A549 (cell line): ENCODE measurements around the gene DQX1. TPM values are rescaled to one million over a fixed set of nuclear protein-coding genes. Genes with fewer than 3 reads are reported as not detected.

ENCODE experiments used
- ATAC-seq, 2 experiments: fragments of 200-7000 bp in 1 of 2; fragments of >200 bp in 1 of 2; cut with Nextera tagmentation in 1 of 2; cut with Tn5 transposase in 1 of 2; 3 replicates each; pipeline versions ENCODE4 v1.8.0 to v1.9.1; 2018 to 2020; ENCODE audit warnings: mild to moderate bottlenecking in 1 of 2, moderate library complexity in 1 of 2
- CTCF ChIA-PET: fragments of 300-600 bp; sonication (Branson Sonifier 250); formaldehyde crosslinking; extraction: SDS; loops from one replicate; lab custom pipeline; 2021; ENCODE audit warnings: antibody characterized with exemption, inconsistent platforms; lab: Yijun Ruan, JAX
- POLR2A ChIA-PET: fragments of 350-600 bp; formaldehyde crosslinking; extraction: SDS; loops from one replicate; lab custom pipeline; 2021; ENCODE audit warnings: antibody characterized with exemption, inconsistent platforms; lab: Yijun Ruan, JAX
- DNase-seq, 2 experiments: peaks; one replicate each; pipeline versions ENCODE4 v3.0.0 to v3.0.0-alpha.2; 2011 to 2016; ENCODE audit warnings: low read depth in 1 of 2, low spot score in 1 of 2
- FAIRE-seq: peaks from 2 replicates; lab custom pipeline; 2011; peaks lifted over from hg19 to GRCh38; lab: Jason Lieb, UNC
- H3K27ac ChIP-seq, 2 experiments: fragments of >200 bp; sonication (Bioruptor Twin); formaldehyde crosslinking; 3 replicates each; pipeline ENCODE4 v1.5.1; 2016 to 2017
- H3K4me1 ChIP-seq: fragments of >200 bp; sonication (Bioruptor Twin); formaldehyde crosslinking; 3 replicates; pipeline ENCODE4 v1.6.1; 2016
- H3K4me2 ChIP-seq: fragments of >200 bp; sonication (Bioruptor Twin); formaldehyde crosslinking; 3 replicates; pipeline ENCODE4 v1.6.1; 2016
- H3K4me3 ChIP-seq: fragments of >200 bp; sonication (Bioruptor Twin); formaldehyde crosslinking; 3 replicates; pipeline ENCODE4 v1.5.1; 2016
- H3K9me3 ChIP-seq: fragments of >200 bp; sonication (Bioruptor Twin); formaldehyde crosslinking; 3 replicates; pipeline ENCODE4 v1.6.1; 2016
- BHLHE40 ChIP-seq: IDR thresholded peaks from 2 replicates; pipeline ENCODE4 v1.6.1; 2012; ENCODE audit warnings: low read depth, low read length, inconsistent platforms
- CBX8 ChIP-seq: fragments of 200-600 bp; sonication (generic); IDR thresholded peaks from 2 replicates; pipeline ENCODE4 v1.6.1; 2016
- CEBPB ChIP-seq, 2 experiments: fragments of >200 bp in 1 of 2; sonication (Bioruptor Twin) in 1 of 2; formaldehyde crosslinking in 1 of 2; IDR thresholded peaks; 2 replicates each; pipeline ENCODE4 v1.6.1; 2012 to 2016
- CHD4 ChIP-seq: fragments of 200-600 bp; sonication (generic); IDR thresholded peaks from 2 replicates; pipeline ENCODE4 v1.6.1; 2016; ENCODE audit warnings: antibody characterized with exemption, mild to moderate bottlenecking, borderline replicate concordance
- EHMT2 ChIP-seq: fragments of 200-600 bp; sonication (generic); IDR thresholded peaks from 2 replicates; pipeline ENCODE4 v1.6.1; 2016; ENCODE audit warnings: antibody characterized with exemption, low read depth, mild to moderate bottlenecking, moderate library complexity
- ESRRA ChIP-seq: fragments of 150-350 bp; IDR thresholded peaks from 2 replicates; pipeline ENCODE4 v1.6.1; 2014; ENCODE audit warnings: mild to moderate bottlenecking, low read length, borderline replicate concordance
- HOXB13 ChIP-seq: fragments of 250-450 bp; sonication (Bioruptor Pico); IDR thresholded peaks from 2 replicates; pipeline ENCODE4 v1.5.0; 2020; ENCODE audit warnings: low read depth, mild to moderate bottlenecking, moderate library complexity
- KDM1A ChIP-seq: fragments of 200-600 bp; sonication (generic); IDR thresholded peaks from 2 replicates; pipeline ENCODE4 v1.6.1; 2016; ENCODE audit warnings: low read depth, mild to moderate bottlenecking
- KDM5A ChIP-seq: fragments of 200-600 bp; sonication (generic); IDR thresholded peaks from 2 replicates; pipeline ENCODE4 v1.6.1; 2016; ENCODE audit warnings: antibody characterized with exemption, mild to moderate bottlenecking
- MAFK ChIP-seq: fragments of 450-650 bp; IDR thresholded peaks from 2 replicates; pipeline ENCODE4 v1.6.1; 2014; ENCODE audit not compliant: partially characterized antibody
- NFE2L2 ChIP-seq: fragments of 150-350 bp; conservative IDR thresholded peaks from 2 replicates; pipeline ENCODE4 v1.6.1; 2014; ENCODE audit warnings: low read length
- NPAS2 ChIP-seq: fragments of 250-450 bp; sonication (Bioruptor Pico); IDR thresholded peaks from 2 replicates; pipeline ENCODE4 v1.8.0; 2022; ENCODE audit warnings: mild to moderate bottlenecking, moderate library complexity, borderline replicate concordance
- NR3C1 ChIP-seq: fragments of >200 bp; sonication (Bioruptor Twin); formaldehyde crosslinking; IDR thresholded peaks from 3 replicates; pipeline ENCODE4 v1.6.1; 2017
- PHF8 ChIP-seq: fragments of 200-600 bp; sonication (generic); IDR thresholded peaks from 2 replicates; pipeline ENCODE4 v1.6.1; 2016; ENCODE audit warnings: low read depth, mild to moderate bottlenecking, antibody characterized with exemption, moderate library complexity, borderline replicate concordance
- POLR2A ChIP-seq: IDR thresholded peaks from 2 replicates; pipeline ENCODE4 v1.6.1; 2012; ENCODE audit warnings: mild to moderate bottlenecking, low read length
- RAD21 ChIP-seq, 2 experiments: fragments of >200 bp in 1 of 2; sonication (Bioruptor Twin) in 1 of 2; formaldehyde crosslinking in 1 of 2; IDR thresholded peaks in 1 of 2; conservative IDR thresholded peaks in 1 of 2; 2 replicates in 1 of 2; 3 replicates in 1 of 2; pipeline ENCODE4 v1.6.1; 2012 to 2018; ENCODE audit warnings: inconsistent platforms in 1 of 2
- RARB ChIP-seq: fragments of 250-450 bp; sonication (Bioruptor Pico); IDR thresholded peaks from 2 replicates; pipeline ENCODE4 v1.8.0; 2021; ENCODE audit warnings: mild to moderate bottlenecking, moderate library complexity
- RCOR1 ChIP-seq: fragments of 150-350 bp; IDR thresholded peaks from 2 replicates; pipeline ENCODE4 v1.6.1; 2014; ENCODE audit warnings: antibody characterized with exemption, low read length, low read depth
- RFX5 ChIP-seq: fragments of 450-650 bp; IDR thresholded peaks from 2 replicates; pipeline ENCODE4 v1.7.1; 2014; ENCODE audit warnings: antibody characterized with exemption, mild to moderate bottlenecking, moderate library complexity
- RNF2 ChIP-seq: fragments of 200-600 bp; sonication (generic); IDR thresholded peaks from 2 replicates; pipeline ENCODE4 v1.6.1; 2016; ENCODE audit warnings: low read depth, mild to moderate bottlenecking, antibody characterized with exemption, moderate library complexity, borderline replicate concordance
- ZSCAN20 ChIP-seq: fragments of 250-450 bp; sonication (Bioruptor Pico); IDR thresholded peaks from 2 replicates; pipeline ENCODE4 v1.8.0; 2022; ENCODE audit warnings: mild to moderate bottlenecking, moderate library complexity
- WGBS: methylation state at CpG from one replicate; pipeline ENCODE4 v1.1.6; 2017; ENCODE audit errors: missing lambda C conversion rate; 5-methylcytosine and 5-hydroxymethylcytosine counted together
- polyA plus RNA-seq, 4 experiments: library from polyadenylated mRNA; depleted of rRNA in 3 of 4; stranded (reverse); fragments of >200 nt; fragmentation: RNase III in 1 of 4; extraction: RNeasy Plus Mini Kit Qiagen cat#74134 plus additional on column Dnase treatment in 1 of 4; gene quantifications; 2 replicates in 3 of 4; 3 replicates in 1 of 4; pipeline ENCODE4 v1.2.3, GENCODE V29; 2011 to 2017
- TF ChIP-seq, protein P1 (sequence below): IDR thresholded peaks from 2 replicates; pipeline ENCODE4 v1.6.1; 2012
- TF ChIP-seq, protein P2 (sequence below): fragments of 250-450 bp; sonication (Bioruptor Pico); IDR thresholded peaks from 2 replicates; pipeline ENCODE4 v1.5.0; 2021; ENCODE audit warnings: mild to moderate bottlenecking, moderate library complexity, borderline replicate concordance
- TF ChIP-seq, protein P3 (sequence below): fragments of 250-450 bp; sonication (Bioruptor Pico); IDR thresholded peaks from 2 replicates; pipeline ENCODE4 v1.5.0; 2020; ENCODE audit warnings: low read depth, mild to moderate bottlenecking, moderate library complexity
- TF ChIP-seq, protein P4 (sequence below): fragments of >200 bp; sonication (Bioruptor Twin); formaldehyde crosslinking; IDR thresholded peaks from 3 replicates; pipeline ENCODE4 v1.6.1; 2016
- TF ChIP-seq, protein P5 (sequence below): fragments of 450-650 bp; IDR thresholded peaks from 2 replicates; pipeline ENCODE4 v1.6.1; 2014; ENCODE audit warnings: antibody characterized with exemption
- TF ChIP-seq, protein P6 (sequence below): IDR thresholded peaks from 2 replicates; pipeline ENCODE4 v1.6.1; 2012

DQX1 gene
- polyA plus RNA-seq, 2 of the 4 experiments (the other 2 are of a cell fraction), result 0.15 to 0.39 TPM

DNA sequence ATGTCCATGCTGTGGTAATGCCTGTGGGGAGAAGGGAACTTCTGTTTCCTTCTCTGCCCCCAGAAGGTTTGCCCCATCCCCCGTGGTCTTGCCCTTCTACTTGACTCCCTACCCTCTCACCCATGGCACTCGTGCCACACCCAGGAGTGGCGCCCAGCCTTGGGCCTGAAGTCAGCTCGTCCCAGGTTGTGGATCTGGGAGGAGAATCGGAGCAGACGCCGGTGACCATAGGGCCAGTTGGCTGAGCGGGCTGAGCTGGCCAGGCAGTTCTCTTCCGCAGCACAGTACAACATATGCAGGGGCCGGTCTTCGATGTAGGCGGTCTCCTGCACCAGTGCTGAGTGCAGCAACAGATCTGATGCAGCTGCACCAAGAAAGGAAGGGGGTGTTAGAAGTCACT, 8.4 kb upstream of the DQX1 start:
- no peak overlapping the region for H3K27ac ChIP-seq
- ATAC-seq (no peak), FAIRE-seq (no peak), DNase-seq (no peak)
- TF ChIP-seq, protein P1, sequence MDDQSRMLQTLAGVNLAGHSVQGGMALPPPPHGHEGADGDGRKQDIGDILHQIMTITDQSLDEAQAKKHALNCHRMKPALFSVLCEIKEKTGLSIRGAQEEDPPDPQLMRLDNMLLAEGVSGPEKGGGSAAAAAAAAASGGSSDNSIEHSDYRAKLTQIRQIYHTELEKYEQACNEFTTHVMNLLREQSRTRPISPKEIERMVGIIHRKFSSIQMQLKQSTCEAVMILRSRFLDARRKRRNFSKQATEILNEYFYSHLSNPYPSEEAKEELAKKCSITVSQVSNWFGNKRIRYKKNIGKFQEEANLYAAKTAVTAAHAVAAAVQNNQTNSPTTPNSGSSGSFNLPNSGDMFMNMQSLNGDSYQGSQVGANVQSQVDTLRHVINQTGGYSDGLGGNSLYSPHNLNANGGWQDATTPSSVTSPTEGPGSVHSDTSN, result no peak
- 0 out of 2 replicates have a peak, but pooled peaks have one; percentile 6 for TF ChIP-seq POLR2A
- ChIA-PET POLR2A (no interaction called here), CTCF (interaction anchor here (0.7 to 8.5 kb wide), 5 partner anchors 10 to 53 kb away, joined by 4 to 92 read pairs (median 45); partner anchors contain the start of genes CCDC142, PCGF1 and TTC31)
- H3K9me3 ChIP-seq, result no peaks in the 10 kb centered on the region
- WGBS, result 83% methylated on average over 9 of the region's 12 CpGs
- H3K4me1 ChIP-seq, result peaks cover 7% of the 10 kb centered on the region; the same call in 2 of the 3 replicates
- no peak overlapping the region for H3K4me3 ChIP-seq
- no peak overlapping the region for H3K4me2 ChIP-seq

DNA sequence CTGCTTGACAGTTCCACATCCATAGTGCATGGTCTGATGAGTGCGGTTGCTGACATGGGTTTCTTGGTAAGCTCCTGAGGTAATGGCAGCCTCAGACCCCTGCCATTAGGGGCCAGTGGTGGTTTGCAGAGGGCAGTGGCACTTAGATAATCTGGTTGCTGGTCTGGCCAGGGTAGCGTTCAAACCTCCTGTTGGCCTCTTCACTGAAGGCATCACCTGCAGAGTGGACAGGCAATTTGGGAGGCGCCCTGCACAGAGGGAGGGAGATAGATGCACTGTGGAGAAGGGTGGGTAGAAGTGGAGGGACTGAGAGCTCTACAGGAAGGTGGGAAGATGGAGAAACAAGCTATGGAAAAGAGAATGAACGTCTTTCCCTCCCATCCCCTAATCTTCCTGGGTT, 7.4 kb upstream of the DQX1 start:
- FAIRE-seq (no peak), DNase-seq (no peak), ATAC-seq (no peak)
- H3K9me3 ChIP-seq, result no peaks in the 10 kb centered on the region
- no peak overlapping the region for H3K4me3 ChIP-seq
- ChIA-PET CTCF (interaction anchor here (0.5 to 8.5 kb wide), 17 partner anchors 11 to 819 kb away, joined by 3 to 92 read pairs (median 6); partner anchors contain the start of genes CCDC142, LBX2, PCGF1 and TTC31), POLR2A (no interaction called here)
- H3K27ac ChIP-seq, result no peak overlapping the region
- no peak overlapping the region for H3K4me2 ChIP-seq
- WGBS, result 78% methylated on average over 4 of the region's 4 CpGs
- TF ChIP-seq RARB (CRISPR knock-in tag), result no peak
- peaks cover 8% of the 10 kb centered on the region for H3K4me1 ChIP-seq

DNA sequence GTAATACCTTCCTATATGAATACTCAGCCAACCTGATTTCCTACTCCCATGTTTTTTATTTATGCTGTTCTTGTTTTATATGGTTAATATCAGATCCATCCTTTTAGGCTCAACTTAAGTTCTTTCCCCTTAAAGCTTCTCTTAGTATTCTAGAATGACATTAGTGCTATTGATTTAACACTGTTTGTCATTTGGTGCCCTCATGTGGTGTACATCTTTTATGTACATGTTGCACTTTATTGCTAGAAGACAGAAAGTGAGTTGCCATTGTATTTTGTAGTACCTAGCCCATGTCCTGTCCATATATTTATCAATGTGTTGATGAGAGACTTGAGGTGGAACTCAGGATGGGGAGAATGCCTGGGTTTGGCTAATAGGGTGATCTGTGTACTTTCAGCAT, 6.2 kb upstream of the DQX1 start:
- ChIA-PET POLR2A (interaction anchor here (1.0 to 1.9 kb wide), 3 partner anchors 49 to 92 kb away, joined by 3 to 6 read pairs (median 4); partner anchors contain the start of genes CCDC142 and TTC31), CTCF (interaction anchor here (0.7 to 8.5 kb wide), 32 partner anchors 10 to 293 kb away, joined by 3 to 92 read pairs (median 6); partner anchors contain the start of genes C2orf81, CCDC142, LBX2 and LOXL3)
- Histone ChIP-seq H3K4me2 (no peak overlapping the region), H3K4me3 (no peak overlapping the region), H3K27ac (no peak overlapping the region), H3K9me3 (no peaks in the 10 kb centered on the region), H3K4me1 (peaks cover 17% of the 10 kb centered on the region)
- peak; percentile 55 to 75 for DNase-seq
- no peak for FAIRE-seq
- ATAC-seq, result no peak
- TF ChIP-seq RFX5 (no peak), KDM1A (no peak), CBX8 (no peak), RNF2 (no peak), RCOR1 (no peak), MAFK (peak; percentile 82), NPAS2 (CRISPR knock-in tag) (no peak), POLR2A (no peak), KDM5A (no peak), CEBPB (IDR thresholded peaks at IDR 0.05) (no peak), CHD4 (no peak), HOXB13 (no peak), NFE2L2 (no peak), PHF8 (no peak), BHLHE40 (no peak), NR3C1 (no peak), RAD21 (conservative IDR thresholded peaks at IDR 0.05 in 1 of 2, IDR thresholded peaks at IDR 0.05 in 1 of 2) (peak; percentile 74 to 80), ESRRA (no peak), ZSCAN20 (no peak), EHMT2 (no peak)
- TF ChIP-seq, protein P2, sequence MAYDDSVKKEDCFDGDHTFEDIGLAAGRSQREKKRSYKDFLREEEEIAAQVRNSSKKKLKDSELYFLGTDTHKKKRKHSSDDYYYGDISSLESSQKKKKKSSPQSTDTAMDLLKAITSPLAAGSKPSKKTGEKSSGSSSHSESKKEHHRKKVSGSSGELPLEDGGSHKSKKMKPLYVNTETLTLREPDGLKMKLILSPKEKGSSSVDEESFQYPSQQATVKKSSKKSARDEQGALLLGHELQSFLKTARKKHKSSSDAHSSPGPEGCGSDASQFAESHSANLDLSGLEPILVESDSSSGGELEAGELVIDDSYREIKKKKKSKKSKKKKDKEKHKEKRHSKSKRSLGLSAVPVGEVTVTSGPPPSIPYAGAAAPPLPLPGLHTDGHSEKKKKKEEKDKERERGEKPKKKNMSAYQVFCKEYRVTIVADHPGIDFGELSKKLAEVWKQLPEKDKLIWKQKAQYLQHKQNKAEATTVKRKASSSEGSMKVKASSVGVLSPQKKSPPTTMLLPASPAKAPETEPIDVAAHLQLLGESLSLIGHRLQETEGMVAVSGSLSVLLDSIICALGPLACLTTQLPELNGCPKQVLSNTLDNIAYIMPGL (CRISPR knock-in tag), result no peak
- TF ChIP-seq, protein P1, result no peak
- TF ChIP-seq, protein P3, sequence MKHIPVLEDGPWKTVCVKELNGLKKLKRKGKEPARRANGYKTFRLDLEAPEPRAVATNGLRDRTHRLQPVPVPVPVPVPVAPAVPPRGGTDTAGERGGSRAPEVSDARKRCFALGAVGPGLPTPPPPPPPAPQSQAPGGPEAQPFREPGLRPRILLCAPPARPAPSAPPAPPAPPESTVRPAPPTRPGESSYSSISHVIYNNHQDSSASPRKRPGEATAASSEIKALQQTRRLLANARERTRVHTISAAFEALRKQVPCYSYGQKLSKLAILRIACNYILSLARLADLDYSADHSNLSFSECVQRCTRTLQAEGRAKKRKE (CRISPR knock-in tag), result no peak
- TF ChIP-seq, protein P4, sequence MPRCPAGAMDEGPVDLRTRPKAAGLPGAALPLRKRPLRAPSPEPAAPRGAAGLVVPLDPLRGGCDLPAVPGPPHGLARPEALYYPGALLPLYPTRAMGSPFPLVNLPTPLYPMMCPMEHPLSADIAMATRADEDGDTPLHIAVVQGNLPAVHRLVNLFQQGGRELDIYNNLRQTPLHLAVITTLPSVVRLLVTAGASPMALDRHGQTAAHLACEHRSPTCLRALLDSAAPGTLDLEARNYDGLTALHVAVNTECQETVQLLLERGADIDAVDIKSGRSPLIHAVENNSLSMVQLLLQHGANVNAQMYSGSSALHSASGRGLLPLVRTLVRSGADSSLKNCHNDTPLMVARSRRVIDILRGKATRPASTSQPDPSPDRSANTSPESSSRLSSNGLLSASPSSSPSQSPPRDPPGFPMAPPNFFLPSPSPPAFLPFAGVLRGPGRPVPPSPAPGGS, result no peak
- TF ChIP-seq, protein P5, sequence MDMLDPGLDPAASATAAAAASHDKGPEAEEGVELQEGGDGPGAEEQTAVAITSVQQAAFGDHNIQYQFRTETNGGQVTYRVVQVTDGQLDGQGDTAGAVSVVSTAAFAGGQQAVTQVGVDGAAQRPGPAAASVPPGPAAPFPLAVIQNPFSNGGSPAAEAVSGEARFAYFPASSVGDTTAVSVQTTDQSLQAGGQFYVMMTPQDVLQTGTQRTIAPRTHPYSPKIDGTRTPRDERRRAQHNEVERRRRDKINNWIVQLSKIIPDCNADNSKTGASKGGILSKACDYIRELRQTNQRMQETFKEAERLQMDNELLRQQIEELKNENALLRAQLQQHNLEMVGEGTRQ, result no peak
- TF ChIP-seq, protein P6, sequence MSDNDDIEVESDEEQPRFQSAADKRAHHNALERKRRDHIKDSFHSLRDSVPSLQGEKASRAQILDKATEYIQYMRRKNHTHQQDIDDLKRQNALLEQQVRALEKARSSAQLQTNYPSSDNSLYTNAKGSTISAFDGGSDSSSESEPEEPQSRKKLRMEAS, result no peak
